ENCODE results near the gene REG4. TPM values are rescaled to one million over a fixed set of nuclear protein-coding genes. Genes with fewer than 3 reads are reported as not detected.

Gene REG4
- total and polyA plus RNA-seq, 2 donors from 2014 or later: 0.34 TPM; not detected in 1

DNA sequence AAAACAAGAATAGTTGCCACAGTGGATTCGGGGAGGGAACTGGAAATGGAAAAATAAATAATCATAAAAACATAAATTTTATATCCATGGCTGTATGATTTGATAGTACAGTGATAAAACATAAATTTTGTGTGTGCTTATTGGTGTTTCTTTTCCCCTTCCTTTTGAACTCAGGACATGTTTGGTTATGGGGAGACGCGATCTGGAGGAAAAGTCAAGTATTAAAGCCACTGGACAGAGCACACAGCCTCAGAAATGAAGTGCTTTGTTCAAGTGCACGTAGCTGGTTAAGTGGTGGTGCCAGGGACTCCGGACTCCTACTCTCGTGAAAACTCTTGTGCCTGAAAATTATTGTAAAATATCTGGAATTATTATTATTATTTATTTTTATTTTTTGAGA lies 32.9 kb downstream of the REG4 start:
- TF ChIP-seq, protein P1, sequence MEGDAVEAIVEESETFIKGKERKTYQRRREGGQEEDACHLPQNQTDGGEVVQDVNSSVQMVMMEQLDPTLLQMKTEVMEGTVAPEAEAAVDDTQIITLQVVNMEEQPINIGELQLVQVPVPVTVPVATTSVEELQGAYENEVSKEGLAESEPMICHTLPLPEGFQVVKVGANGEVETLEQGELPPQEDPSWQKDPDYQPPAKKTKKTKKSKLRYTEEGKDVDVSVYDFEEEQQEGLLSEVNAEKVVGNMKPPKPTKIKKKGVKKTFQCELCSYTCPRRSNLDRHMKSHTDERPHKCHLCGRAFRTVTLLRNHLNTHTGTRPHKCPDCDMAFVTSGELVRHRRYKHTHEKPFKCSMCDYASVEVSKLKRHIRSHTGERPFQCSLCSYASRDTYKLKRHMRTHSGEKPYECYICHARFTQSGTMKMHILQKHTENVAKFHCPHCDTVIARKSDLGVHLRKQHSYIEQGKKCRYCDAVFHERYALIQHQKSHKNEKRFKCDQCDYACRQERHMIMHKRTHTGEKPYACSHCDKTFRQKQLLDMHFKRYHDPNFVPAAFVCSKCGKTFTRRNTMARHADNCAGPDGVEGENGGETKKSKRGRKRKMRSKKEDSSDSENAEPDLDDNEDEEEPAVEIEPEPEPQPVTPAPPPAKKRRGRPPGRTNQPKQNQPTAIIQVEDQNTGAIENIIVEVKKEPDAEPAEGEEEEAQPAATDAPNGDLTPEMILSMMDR (IDR thresholded peaks at IDR 0.05; ENCODE audit: borderline replicate concordance, extremely low read depth, insufficient read depth): no peak
- FAIRE-seq (no peak), DNase-seq (no peak)
- Histone ChIP-seq H3K27ac (ENCODE audit: low read depth in 2 of 2, low read length in 2 of 2) (no peak overlapping the region), H3K4me1 (ENCODE audit: control insufficient read depth in 2 of 3, insufficient read depth in 2 of 3, low read depth in 1 of 3, low read length in 3 of 3) (peaks cover 13 to 29% (median 15%) of the 10 kb centered on the region in 3 donors), H3K9ac (ENCODE audit: low read length in 3 of 3) (no peak overlapping the region), H3K27me3 (ENCODE audit: control insufficient read depth, insufficient read depth, low read length) (no peaks in the 10 kb centered on the region), H3K4me3 (ENCODE audit: low read length in 3 of 3) (no peak overlapping the region), H3K36me3 (ENCODE audit: control insufficient read depth in 2 of 3, insufficient read depth in 3 of 3, low read length in 3 of 3) (no peaks in the 10 kb centered on the region), H3K9me3 (ENCODE audit: control insufficient read depth in 2 of 3, insufficient read depth in 1 of 3, low read length in 3 of 3) (no peaks in the 10 kb centered on the region)
- intact Hi-C loops (cut with DNase I): no loop called here

- Histone ChIP-seq H3K4me3 (ENCODE audit: low read length in 3 of 3) (no peak overlapping the region), H3K4me1 (ENCODE audit: control insufficient read depth in 2 of 3, insufficient read depth in 2 of 3, low read depth in 1 of 3, low read length in 3 of 3) (peaks cover 12 to 26% (median 13%) of the 10 kb centered on the region in 3 donors), H3K27ac (ENCODE audit: low read depth in 2 of 2, low read length in 2 of 2) (peak overlapping the region; percentile 71 to 82), H3K9ac (ENCODE audit: low read length in 3 of 3) (no peak overlapping the region), H3K9me3 (ENCODE audit: control insufficient read depth in 2 of 3, insufficient read depth in 1 of 3, low read length in 3 of 3) (no peaks in the 10 kb centered on the region), H3K27me3 (ENCODE audit: control insufficient read depth, insufficient read depth, low read length) (no peaks in the 10 kb centered on the region), H3K36me3 (ENCODE audit: control insufficient read depth in 2 of 3, insufficient read depth in 3 of 3, low read length in 3 of 3) (no peaks in the 10 kb centered on the region)
- no peak for FAIRE-seq
- peak in 3 of 5 donors; percentile 41 to 73 (median 62) for DNase-seq
- TF ChIP-seq, protein P1 (IDR thresholded peaks at IDR 0.05; ENCODE audit: borderline replicate concordance, extremely low read depth, insufficient read depth): no peak
- intact Hi-C loops (cut with DNase I): no loop called here
Observed at GRCh38 chr1:119774746-119775490, 36.3 kb downstream of the REG4 start.

DNA sequence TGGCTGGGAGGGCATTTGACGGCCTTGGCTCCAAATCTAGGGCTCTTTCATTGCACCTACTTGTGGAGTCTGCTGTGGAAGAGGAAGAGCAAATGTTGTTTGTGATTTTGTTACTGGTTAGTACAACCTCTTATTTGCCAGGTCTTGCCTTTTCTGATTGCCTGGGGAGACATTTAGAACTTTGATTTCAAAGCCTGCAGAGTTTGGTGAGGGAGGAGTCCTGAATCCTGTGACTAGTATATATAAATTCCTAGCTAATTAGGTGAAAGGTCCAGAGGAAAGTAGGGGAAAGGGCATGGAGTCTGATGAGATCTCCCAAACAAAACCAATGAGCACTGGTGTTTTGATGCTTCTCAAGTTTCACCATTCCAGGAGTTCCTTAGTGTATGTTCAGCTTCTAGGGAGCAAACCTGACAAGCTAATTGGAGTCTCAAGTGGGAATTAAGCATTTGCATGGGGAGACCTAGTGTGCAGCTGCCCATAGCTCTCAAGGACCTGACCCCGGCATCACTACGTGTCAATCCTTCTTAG lies 37.5 kb downstream of the REG4 start:
- H3K27ac ChIP-seq (ENCODE audit: low read depth in 2 of 2, low read length in 2 of 2): peak overlapping the region; percentile 36 to 82
- intact Hi-C loops (cut with DNase I): no loop called here
- H3K27me3 ChIP-seq (ENCODE audit: control insufficient read depth, insufficient read depth, low read length): no peaks in the 10 kb centered on the region
- H3K9me3 ChIP-seq (ENCODE audit: control insufficient read depth in 2 of 3, insufficient read depth in 1 of 3, low read length in 3 of 3): no peaks in the 10 kb centered on the region
- DNase-seq: peak in 3 of 5 donors; percentile 45 to 88 (median 86)
- H3K4me3 ChIP-seq (ENCODE audit: low read length in 3 of 3): no peak overlapping the region
- H3K9ac ChIP-seq (ENCODE audit: low read length in 3 of 3): peak overlapping the region in 1 of 3 donors; percentile 4
- no peak for FAIRE-seq
- H3K4me1 ChIP-seq (ENCODE audit: control insufficient read depth in 2 of 3, insufficient read depth in 2 of 3, low read depth in 1 of 3, low read length in 3 of 3): peaks cover 7 to 22% (median 12%) of the 10 kb centered on the region in 3 donors
- no peaks in the 10 kb centered on the region for H3K36me3 ChIP-seq (ENCODE audit: control insufficient read depth in 2 of 3, insufficient read depth in 3 of 3, low read length in 3 of 3)
- TF ChIP-seq, protein P1 (IDR thresholded peaks at IDR 0.05; ENCODE audit: borderline replicate concordance, extremely low read depth, insufficient read depth): no peak

Data from kidney (tissue), 14 donors.